ENCODE measurements around the gene TEKT5.

DNA sequence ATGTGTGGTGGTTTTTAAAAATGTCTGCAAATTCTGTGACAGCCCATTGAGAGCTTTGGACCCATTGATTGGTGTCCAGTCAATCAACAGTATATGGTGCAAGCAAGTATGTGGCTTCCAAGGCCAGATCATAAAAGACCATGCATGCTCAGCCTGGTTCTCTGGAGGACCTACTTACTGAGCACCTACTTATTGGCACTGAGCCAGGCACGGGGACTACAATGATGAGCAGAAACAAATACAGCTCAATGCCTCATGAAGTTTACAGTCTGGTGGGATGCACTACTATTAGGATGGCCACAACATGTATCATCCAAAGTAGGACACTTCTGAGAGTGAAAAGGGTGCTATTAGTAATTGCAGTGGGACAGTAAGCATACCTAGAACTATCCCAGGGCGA lies 107.1 kb downstream of the TEKT5 start:
- no peak for TF ChIP-seq POLR2A (IDR thresholded peaks at IDR 0.05)
- TF ChIP-seq, protein P1, sequence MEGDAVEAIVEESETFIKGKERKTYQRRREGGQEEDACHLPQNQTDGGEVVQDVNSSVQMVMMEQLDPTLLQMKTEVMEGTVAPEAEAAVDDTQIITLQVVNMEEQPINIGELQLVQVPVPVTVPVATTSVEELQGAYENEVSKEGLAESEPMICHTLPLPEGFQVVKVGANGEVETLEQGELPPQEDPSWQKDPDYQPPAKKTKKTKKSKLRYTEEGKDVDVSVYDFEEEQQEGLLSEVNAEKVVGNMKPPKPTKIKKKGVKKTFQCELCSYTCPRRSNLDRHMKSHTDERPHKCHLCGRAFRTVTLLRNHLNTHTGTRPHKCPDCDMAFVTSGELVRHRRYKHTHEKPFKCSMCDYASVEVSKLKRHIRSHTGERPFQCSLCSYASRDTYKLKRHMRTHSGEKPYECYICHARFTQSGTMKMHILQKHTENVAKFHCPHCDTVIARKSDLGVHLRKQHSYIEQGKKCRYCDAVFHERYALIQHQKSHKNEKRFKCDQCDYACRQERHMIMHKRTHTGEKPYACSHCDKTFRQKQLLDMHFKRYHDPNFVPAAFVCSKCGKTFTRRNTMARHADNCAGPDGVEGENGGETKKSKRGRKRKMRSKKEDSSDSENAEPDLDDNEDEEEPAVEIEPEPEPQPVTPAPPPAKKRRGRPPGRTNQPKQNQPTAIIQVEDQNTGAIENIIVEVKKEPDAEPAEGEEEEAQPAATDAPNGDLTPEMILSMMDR (IDR thresholded peaks at IDR 0.05), result no peak
